ENCODE measurements around the gene PRR18. TPM values are rescaled to one million over a fixed set of nuclear protein-coding genes. Genes with fewer than 3 reads are reported as not detected.

The PRR18 gene
- total and polyA plus RNA-seq, 2 of the 8 experiments (the other 6 are each of a cell fraction or from before 2014, with no cell fraction given) = 0.08 to 0.19 TPM

- TF ChIP-seq GABPA (IDR thresholded peaks at IDR 0.05; ENCODE audit: borderline replicate concordance, insufficient read depth, low read length) (peak; percentile 22), CHD2 (IDR thresholded peaks at IDR 0.05; ENCODE audit: low read length) (no peak)
Observed at GRCh38 chr6:166307082-166308032, 835 bp downstream of the PRR18 start (continued).

All from H1 (cell line).